Stimulated activated CD4-positive, alpha-beta T cell treated with anti-CD3 and anti-CD28 coated beads, Interleukin-4, amount 100 ng/mL, for 1 hour (primary cell): Measurements from ENCODE around the gene TNIK.

Experiments
- DNase-seq: peaks from one replicate; pipeline ENCODE4 v3.0.0-alpha.2; 2020

Gene TNIK

GRCh38 chr3:171354706-171355582 lies 105.3 kb downstream of the TNIK start:
- no peak for DNase-seq

- no peak for DNase-seq
Observed at GRCh38 chr3:171354049-171354705, 106.0 kb downstream of the TNIK start.

GRCh38 chr3:171353423-171353822 lies 106.8 kb downstream of the TNIK start:
- no peak for DNase-seq

- no peak for DNase-seq
Observed at GRCh38 chr3:171352387-171352935, 107.7 kb downstream of the TNIK start.

GRCh38 chr3:171351676-171352075 lies 108.5 kb downstream of the TNIK start:
- DNase-seq, result no peak

- no peak for DNase-seq
Observed at GRCh38 chr3:171350364-171350763, 109.8 kb downstream of the TNIK start.

- no peak for DNase-seq
Observed at GRCh38 chr3:171349392-171349791, 110.8 kb downstream of the TNIK start.

GRCh38 chr3:171348121-171348520 lies 112.1 kb downstream of the TNIK start:
- no peak for DNase-seq

- no peak for DNase-seq
Observed at GRCh38 chr3:171347301-171348039, 112.7 kb downstream of the TNIK start.

- DNase-seq, result no peak
Observed at GRCh38 chr3:171346582-171347300, 113.5 kb downstream of the TNIK start.

GRCh38 chr3:171346019-171346418 lies 114.2 kb downstream of the TNIK start:
- no peak for DNase-seq

- no peak for DNase-seq
Observed at GRCh38 chr3:171345107-171345843, 114.9 kb downstream of the TNIK start.

GRCh38 chr3:171343693-171344092 lies 116.5 kb downstream of the TNIK start:
- DNase-seq, result no peak

- no peak for DNase-seq
Observed at GRCh38 chr3:171342783-171343420, 117.3 kb downstream of the TNIK start.

GRCh38 chr3:171342200-171342599 lies 118.0 kb downstream of the TNIK start:
- DNase-seq, result no peak

- no peak for DNase-seq
Observed at GRCh38 chr3:171340434-171340833, 119.8 kb downstream of the TNIK start.

- no peak for DNase-seq
Observed at GRCh38 chr3:171339598-171339997, 120.6 kb downstream of the TNIK start.

- DNase-seq, result no peak
Observed at GRCh38 chr3:171336406-171336805, 123.8 kb downstream of the TNIK start.

- DNase-seq, result no peak
Observed at GRCh38 chr3:171335559-171335958, 124.6 kb downstream of the TNIK start.

- DNase-seq, result no peak
Observed at GRCh38 chr3:171334465-171334811, 125.8 kb downstream of the TNIK start.

- DNase-seq, result no peak
Observed at GRCh38 chr3:171333784-171334464, 126.3 kb downstream of the TNIK start.
